ENCODE data around the gene LMCD1.

LMCD1 gene

DNA sequence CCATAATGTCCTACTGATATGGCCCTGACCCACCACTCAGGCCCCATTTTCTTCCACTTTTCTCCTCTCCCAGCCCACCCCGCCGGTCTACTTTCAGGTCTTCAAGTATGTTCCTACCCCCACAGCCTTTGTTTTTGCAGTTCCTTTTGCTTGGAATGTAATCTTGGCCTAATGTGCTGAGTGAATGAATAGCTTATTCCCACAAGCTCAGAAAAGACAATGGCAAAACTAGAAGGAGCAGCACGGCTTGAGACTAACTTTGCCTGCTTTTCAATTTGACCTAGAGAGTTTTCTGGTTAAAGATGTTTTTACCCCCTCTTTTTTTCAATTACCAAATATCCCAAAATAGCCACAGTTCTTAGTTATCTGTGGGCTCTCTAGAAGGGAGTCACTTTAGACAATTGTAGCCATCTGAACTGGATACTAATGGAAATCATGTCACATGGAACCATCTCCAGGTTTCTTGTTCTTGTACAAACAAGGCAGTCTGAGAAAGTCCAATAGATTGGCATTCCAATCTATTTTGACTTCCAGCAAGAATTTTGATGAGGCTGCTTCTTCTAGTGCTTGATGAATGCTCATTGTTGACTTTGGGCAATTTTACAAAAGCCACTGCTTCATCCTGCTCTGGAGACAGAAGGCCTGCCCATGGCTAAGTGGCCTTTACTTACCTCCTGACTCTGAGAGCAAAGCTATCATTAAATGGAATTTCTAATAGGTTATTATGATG is 16.3 kb upstream of the LMCD1 start:
- no peak for DNase-seq

- no peak for DNase-seq
These were observed 15.7 kb upstream of the LMCD1 start for GRCh38 chr3:8485943-8486342.

GRCh38 chr3:8486434-8486833 is 15.2 kb upstream of the LMCD1 start:
- no peak for DNase-seq

DNA sequence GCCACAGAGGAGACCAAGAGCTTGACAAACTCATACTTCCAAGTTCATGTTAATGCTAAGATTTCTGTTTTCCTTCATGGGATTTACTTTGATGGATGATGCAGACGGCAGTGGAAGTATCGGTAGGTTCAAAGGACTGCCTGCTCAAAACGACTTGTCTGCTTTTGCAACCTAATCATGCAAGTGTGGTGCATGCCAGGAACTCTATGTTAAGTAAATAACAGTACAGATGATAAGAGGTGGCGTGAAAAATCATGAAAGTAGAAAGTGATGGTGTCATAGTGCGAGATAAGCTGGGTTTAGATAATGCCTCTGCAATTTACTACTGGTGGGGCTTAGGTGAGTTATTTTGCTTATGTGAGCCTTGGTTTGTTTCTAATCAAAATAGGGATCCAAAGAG is 14.7 kb upstream of the LMCD1 start:
- no peak for DNase-seq

DNA sequence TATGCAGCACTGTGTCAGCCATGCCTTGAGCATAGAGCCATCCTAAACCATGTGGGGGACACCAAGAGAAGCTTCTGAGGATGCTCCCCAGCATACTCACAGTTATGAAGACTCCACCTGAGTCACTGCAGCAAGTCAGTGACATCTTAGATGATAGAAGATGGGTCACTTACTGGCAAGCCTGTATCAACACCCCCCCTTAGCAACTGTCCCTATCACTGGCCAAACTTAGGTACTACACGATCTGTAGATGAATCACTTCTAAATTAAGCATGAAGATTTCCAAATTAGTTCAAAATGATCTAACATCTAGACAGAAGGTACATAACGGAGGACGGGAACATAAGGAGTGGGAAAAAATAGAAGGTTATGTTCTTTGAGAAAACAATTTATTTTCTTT is 13.2 kb upstream of the LMCD1 start:
- no peak for DNase-seq

DNA sequence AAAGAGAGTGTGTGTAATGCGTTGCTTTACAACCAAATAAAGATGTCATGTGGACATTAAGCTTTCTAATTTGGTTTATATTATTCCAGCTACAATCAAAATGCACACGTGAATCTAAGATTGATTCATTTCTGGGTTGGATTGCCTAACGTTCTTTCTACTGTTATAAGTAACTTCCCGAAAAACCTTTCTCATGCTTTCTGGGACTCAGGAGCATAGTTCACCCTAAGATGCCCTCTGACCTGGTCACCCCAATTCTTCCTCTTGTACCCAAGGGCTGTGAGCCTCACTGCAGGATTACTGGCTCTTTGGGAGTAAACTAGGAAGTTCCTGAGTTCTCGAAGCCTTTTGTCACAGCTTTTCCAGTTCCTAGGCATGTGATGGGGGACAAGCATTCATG is 12.7 kb upstream of the LMCD1 start:
- DNase-seq = no peak

DNA sequence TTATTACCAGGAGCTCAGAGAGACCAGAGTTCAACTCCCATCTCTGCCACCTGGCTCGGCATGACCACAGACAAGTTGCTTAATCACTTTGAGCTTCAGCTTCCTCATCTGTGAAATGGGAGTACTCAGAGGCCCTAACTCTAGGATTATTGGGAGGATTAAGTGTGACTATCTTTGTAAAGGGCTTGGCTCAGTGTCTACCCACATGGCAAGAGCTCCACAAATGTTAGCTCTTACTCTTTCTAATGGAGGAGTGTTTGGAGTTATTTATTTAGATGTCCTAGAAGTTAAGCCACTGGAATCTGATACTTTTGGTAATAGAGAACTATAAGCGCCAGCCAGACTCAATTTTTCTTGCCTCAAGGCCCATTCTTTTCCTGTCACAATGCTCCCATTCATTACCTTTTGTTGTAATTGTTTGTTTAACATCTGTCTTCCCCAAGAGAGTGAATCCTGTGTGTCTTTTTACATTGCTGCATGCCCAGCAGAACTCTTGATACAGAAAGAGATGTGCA is 12.3 kb upstream of the LMCD1 start:
- DNase-seq = no peak

DNA sequence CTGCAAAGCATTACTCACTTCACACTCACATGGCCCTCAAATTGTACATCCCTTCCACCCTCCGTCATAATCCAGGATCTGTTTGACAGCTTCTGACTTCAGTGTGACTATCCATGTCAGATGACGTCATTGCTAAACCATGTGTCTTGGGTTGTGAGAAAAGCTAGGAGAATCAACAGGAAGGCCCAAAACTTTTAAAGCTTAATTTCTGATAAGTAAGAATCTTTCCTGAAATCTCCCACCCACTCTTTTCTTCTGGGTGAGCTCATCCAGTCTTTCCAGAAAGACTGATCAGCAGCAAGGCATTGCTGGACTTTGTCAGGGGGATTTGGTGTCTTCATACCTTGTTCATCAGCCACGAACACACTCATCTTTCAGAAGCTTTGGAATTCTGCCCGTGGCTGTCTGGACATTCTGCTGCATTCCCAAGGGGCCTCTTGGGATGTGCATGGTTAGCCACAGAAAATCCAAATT is 11.5 kb upstream of the LMCD1 start:
- no peak for DNase-seq

GRCh38 chr3:8491271-8492144 is 10.1 kb upstream of the LMCD1 start:
- DNase-seq = no peak

GRCh38 chr3:8492744-8493511 is 8.7 kb upstream of the LMCD1 start:
- DNase-seq = no peak

DNA sequence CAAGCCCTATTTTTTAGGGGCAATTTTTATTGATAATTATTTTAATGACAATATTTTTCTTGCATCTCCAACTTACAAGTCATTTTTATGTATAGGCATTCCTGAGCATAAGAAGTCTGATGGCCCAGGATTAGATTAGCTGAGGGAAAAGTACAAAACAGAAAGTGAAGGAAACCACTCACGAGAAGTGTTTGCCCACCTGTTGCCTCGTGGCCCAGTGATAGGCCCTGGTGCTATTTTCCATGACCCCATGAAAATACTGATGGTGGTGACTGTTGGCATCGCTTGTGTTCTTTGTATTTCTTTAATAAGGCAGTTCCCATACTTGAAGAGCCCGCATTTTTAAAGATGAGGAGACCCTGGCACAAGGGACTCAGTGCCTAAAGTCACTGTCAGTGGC is 7.9 kb upstream of the LMCD1 start:
- DNase-seq = no peak

- no peak for DNase-seq
These were observed 7.3 kb upstream of the LMCD1 start for GRCh38 chr3:8494327-8494726.

GRCh38 chr3:8497582-8497981 is 4.0 kb upstream of the LMCD1 start:
- no peak for DNase-seq

DNA sequence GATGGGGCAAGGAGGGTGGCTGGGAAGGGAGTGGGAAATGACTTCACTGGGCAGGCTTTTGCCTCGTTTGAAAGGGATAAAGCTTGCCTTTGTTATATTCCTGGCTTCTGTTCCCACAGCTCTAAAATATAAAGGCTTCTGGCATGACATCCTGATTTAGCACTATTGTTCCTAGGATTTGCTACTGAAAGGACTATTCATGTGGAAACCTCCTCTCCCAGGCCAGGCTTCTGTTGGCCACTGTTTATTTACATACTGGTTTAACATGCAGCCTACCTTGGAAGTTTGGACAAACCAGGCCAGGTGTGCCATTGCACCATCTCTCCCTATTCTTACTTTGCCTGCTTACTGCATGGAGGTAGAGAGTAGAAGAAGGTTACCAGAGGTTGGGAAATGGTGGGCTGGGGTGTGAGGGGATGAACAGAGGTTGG is 2.4 kb upstream of the LMCD1 start:
- DNase-seq = no peak

DNA sequence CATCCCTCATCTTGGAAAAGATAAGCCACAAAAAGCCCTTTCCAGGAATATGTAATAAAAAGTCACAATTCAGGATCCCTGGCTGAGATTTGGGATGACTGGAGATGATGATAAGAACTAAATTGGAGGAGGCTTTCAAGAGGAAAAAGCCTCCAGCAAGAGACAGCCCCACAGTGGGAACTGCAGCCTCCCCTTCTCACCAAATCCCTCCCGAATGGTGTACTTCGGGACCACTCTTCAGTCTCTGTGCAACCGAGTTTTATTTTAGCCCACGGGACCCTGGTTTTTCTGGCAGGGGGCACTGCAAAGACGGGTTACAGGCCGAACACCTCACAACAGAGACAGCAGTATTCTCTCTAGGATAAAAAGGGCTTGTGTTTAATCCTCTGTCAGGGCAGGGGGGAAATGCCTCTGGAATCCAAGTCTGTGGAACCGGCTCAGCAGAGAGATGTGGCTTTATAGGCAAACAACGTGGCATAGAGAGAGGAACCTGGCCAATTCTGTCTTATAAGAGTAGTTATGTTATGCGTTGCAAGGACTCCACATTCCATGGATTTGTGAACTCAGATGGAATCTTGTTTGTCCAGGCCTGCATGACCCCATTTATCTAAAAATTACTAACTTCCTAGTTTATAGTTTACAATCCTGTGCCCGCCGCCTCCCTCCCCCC is 1.2 kb upstream of the LMCD1 start:
- DNase-seq = no peak

DNA sequence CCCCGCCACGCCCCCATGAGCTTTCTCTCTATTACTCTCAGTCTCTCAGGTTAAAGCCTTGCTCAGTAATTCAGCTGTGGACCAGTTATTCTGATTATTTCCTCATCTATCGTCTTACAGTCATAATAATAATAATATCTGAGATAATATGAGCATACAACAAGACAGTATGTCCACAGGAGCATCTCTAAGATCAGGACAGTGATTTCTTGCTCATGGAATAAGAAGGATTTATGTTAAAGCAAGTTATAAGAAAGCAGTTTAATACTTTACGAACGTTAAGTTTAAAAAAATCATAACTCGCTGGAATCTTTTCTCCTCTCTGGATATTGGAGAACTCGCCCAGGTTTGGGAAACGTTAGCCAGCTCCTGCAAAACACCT is 643 bp upstream of the LMCD1 start:
- no peak for DNase-seq

DNA sequence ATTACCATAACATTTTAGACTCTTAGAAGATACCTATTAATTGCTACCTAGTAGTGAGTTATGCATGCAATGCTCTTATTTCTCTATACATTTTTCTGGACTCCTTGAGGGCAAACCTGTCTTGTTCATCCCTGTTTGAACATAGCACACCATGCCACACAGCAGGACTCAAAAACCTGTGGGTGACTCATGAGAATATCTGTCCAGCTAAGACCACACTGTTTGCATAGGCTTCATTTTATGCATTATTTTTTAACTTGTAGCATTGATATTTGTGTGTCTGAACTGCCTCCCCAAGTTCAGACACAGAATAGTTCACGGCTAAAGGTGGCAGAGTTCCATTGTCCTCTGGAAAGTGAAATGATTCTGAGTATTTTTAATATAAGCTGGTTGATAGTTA is 1.8 kb downstream of the LMCD1 start:
- no peak for DNase-seq

GRCh38 chr3:8503871-8504610 is 2.4 kb downstream of the LMCD1 start:
- peak; percentile 29 for DNase-seq

DNA sequence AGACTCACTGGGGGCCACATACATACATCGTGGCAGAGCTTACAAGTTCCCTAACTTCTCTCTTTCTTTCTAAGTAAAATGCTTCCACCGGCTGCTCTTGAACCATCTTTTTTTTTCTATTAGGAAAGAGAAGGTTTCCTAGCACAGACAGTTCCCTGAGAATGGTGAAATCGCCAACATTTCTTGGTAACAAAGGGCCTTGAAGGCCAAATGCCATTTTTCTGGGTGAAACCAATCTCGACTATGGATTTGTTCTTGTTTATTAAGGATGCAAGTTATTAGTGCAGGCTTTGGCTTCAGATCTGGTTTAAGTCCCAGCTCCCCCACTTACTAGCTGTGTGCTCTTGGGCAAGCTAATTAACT is 3.0 kb downstream of the LMCD1 start:
- DNase-seq = no peak

- DNase-seq = no peak
These were observed 4.0 kb downstream of the LMCD1 start for GRCh38 chr3:8505621-8506020.

DNA sequence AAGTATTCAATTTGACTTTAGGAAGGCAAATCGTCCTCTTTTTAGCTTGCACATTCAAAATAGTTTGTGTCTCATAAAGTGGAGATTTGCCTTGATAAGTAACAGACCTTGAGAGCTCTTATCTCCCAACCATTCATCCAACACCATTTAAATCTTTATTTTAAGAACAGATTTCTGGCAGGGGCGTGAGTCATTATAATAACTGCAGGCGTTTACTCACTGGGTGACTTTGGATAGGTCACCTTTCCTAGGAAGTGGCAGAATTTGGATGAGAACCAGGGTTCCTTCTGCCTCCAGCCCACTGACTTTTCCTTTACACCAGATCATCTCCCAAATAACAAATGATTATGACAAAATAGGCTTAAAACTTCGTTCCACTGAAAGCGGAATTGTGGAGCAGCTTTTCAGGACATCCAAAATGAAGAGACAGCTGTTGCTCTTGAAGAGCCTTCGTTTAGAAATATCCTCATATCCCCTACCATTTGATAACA is 5.0 kb downstream of the LMCD1 start:
- DNase-seq = no peak

- DNase-seq = no peak
These were observed 5.9 kb downstream of the LMCD1 start for GRCh38 chr3:8507496-8507895.
